Memory B cell (primary cell): ENCODE measurements around the gene PDLIM7.
"Not testable (repeated sequence)": the region's sequence is repeated elsewhere in the genome, so short reads cannot be mapped to it uniquely, and the experiment has no call there.

ENCODE experiments used
- ATAC-seq: fragments of 150-1000 bp; cut with Tn5 transposase; 2 replicates; pipeline ENCODE4 v1.10.0; 2021; ENCODE audit warnings: low read depth, mild to moderate bottlenecking, moderate library complexity
- DNase-seq, 2 donors: peaks; one replicate each; pipeline ENCODE4 v3.0.0; 2022; ENCODE audit warnings: low spot score in 2 of 2
- H3K27ac Mint-ChIP-seq: one replicate; pipeline ENCODE4 v1.8.0; 2022; ENCODE audit warnings: mild to moderate bottlenecking, moderate library complexity, mixed read lengths
- H3K27me3 Mint-ChIP-seq: one replicate; pipeline ENCODE4 v1.8.0; 2022; ENCODE audit warnings: mixed read lengths
- H3K36me3 Mint-ChIP-seq: one replicate; pipeline ENCODE4 v1.8.0; 2022; ENCODE audit warnings: mild to moderate bottlenecking, mixed read lengths
- H3K4me1 Mint-ChIP-seq: one replicate; pipeline ENCODE4 v1.8.0; 2022; ENCODE audit warnings: mixed read lengths
- H3K4me3 Mint-ChIP-seq: one replicate; pipeline ENCODE4 v1.8.0; 2022; ENCODE audit warnings: mild to moderate bottlenecking, moderate library complexity, mixed read lengths
- H3K9me3 Mint-ChIP-seq: one replicate; pipeline ENCODE4 v1.8.0; 2022; ENCODE audit warnings: mixed read lengths

PDLIM7 gene, protein sequence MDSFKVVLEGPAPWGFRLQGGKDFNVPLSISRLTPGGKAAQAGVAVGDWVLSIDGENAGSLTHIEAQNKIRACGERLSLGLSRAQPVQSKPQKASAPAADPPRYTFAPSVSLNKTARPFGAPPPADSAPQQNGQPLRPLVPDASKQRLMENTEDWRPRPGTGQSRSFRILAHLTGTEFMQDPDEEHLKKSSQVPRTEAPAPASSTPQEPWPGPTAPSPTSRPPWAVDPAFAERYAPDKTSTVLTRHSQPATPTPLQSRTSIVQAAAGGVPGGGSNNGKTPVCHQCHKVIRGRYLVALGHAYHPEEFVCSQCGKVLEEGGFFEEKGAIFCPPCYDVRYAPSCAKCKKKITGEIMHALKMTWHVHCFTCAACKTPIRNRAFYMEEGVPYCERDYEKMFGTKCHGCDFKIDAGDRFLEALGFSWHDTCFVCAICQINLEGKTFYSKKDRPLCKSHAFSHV

DNA sequence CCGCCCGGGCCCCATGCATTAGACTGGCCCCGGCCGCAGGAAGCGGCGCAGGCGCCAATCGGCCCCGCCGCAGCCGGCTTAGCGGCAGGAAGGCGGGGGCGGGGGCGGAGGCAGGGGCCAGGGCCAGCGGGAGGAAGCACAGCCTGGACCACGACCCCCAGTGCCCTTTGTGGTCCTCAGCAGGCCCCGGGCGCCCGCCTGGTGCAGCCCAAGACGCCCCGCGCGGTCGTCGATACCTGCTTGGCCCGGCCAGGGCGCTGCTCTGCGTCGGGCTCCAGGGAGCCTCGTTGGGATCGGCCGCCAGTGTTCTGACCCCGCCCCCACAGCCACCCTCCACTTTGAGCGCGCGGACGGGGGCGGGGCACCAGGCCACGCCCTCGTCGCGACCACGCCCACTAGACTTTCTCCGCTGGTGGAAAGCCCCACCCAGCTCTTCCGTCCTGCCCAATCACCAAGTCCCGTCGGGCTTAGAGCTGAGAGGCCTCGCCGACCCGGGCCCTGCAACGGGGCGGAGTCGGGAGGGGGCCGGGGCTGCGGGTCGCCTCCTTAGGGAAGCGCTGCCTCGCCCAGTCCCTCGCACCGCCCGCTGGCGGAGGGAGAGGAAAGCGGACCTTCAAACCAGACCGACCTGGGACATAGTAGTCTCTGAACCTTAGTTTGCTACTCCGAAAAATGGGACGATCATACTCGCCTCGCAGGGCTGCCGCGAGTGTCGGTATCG is at the start of gene PDLIM7:
Gene PDLIM7 (minus strand): TSS at position 313 of the 721 bp plus-strand sequence. CDS start 1,092 bp downstream, outside the sequence.
- Mint-ChIP-seq H3K4me3 (peak within 1 kb of the TSS; percentile 87), H3K36me3 (peaks cover 7% of the 10 kb centered on the region), H3K27ac (peak within 1 kb of the TSS; percentile 69), H3K9me3 (no peaks in the 10 kb centered on the region), H3K4me1 (peaks cover 42% of the 10 kb centered on the region), H3K27me3 (peaks cover 1% of the 10 kb centered on the region)
- peak; percentile 94 to 95 for DNase-seq
- peak; percentile 82 for ATAC-seq

GRCh38 chr5:177546258-177546741 is 48.9 kb upstream of the PDLIM7 start:
- Mint-ChIP-seq H3K27me3 (no peaks in the 10 kb centered on the region), H3K4me3 (no peak overlapping the region), H3K9me3 (no peaks in the 10 kb centered on the region), H3K4me1 (peaks cover 14% of the 10 kb centered on the region), H3K36me3 (peaks cover 9% of the 10 kb centered on the region), H3K27ac (no peak overlapping the region)
- no peak for ATAC-seq
- DNase-seq, result no peak

DNA sequence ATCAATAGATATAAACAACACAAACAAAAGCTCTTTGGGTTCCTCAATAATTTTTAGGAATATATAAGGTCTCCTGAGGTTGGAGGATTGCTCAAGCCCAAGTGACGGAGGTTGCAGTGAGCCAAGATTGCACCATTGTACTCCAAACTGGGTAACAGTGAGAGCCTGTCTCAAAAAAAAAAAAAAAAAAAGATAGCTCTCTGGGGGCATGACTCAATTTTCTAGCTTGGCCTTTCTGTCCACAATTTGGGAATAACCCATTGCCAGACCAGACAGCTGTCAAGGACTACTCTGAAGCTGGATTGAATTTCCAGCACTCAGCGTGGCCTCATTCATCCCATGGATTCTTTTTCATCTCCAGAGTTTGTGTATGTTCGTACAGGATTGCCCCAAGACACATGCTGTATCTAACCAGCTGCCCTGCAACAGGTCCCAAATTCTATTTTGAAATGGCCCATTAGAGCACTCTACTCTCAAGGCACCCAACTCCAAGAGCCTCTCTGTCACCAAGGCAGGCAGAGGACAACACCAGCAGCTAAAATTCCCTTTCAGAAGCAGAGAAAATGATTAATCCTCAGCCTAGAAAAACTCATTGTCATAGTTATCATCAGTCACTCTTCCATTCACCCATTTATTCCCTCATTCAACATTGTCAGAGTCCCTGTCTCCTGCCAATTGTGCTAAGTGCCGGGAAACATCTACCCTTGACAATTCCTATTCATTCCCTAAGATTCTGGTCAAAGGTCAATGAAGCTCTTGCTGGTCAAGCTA is 48.3 kb upstream of the PDLIM7 start:
- Mint-ChIP-seq H3K4me1 (peaks cover 18% of the 10 kb centered on the region), H3K4me3 (no peak overlapping the region), H3K36me3 (peaks cover 12% of the 10 kb centered on the region), H3K27ac (no peak overlapping the region), H3K27me3 (no peaks in the 10 kb centered on the region), H3K9me3 (no peaks in the 10 kb centered on the region)
- DNase-seq, result no peak
- no peak for ATAC-seq

GRCh38 chr5:177542816-177543465 is 45.5 kb upstream of the PDLIM7 start:
- peaks cover 10% of the 10 kb centered on the region for H3K4me1 Mint-ChIP-seq

GRCh38 chr5:177540438-177540837 is 43.0 kb upstream of the PDLIM7 start:
- ATAC-seq (no peak), DNase-seq (no peak)
- no peak overlapping the region for H3K27ac Mint-ChIP-seq
- H3K4me3 Mint-ChIP-seq, result no peak overlapping the region
- peaks cover 17% of the 10 kb centered on the region for H3K36me3 Mint-ChIP-seq
- no peaks in the 10 kb centered on the region for H3K9me3 Mint-ChIP-seq
- no peaks in the 10 kb centered on the region for H3K27me3 Mint-ChIP-seq
- peaks cover 4% of the 10 kb centered on the region for H3K4me1 Mint-ChIP-seq

More at GRCh38 chr5:177542816-177543465, 45.5 kb upstream of the PDLIM7 start:
- no peaks in the 10 kb centered on the region for H3K9me3 Mint-ChIP-seq
- no peak overlapping the region for H3K4me3 Mint-ChIP-seq
- DNase-seq (no peak), ATAC-seq (no peak)
- H3K27ac Mint-ChIP-seq, result no peak overlapping the region
- H3K27me3 Mint-ChIP-seq, result no peaks in the 10 kb centered on the region
- peaks cover 15% of the 10 kb centered on the region for H3K36me3 Mint-ChIP-seq

- no peak for DNase-seq
- ATAC-seq, result no peak
- peaks cover 4% of the 10 kb centered on the region for H3K4me1 Mint-ChIP-seq
- no peaks in the 10 kb centered on the region for H3K9me3 Mint-ChIP-seq
- peaks cover 17% of the 10 kb centered on the region for H3K36me3 Mint-ChIP-seq
- no peak overlapping the region for H3K27ac Mint-ChIP-seq
- H3K4me3 Mint-ChIP-seq, result no peak overlapping the region
- H3K27me3 Mint-ChIP-seq, result no peaks in the 10 kb centered on the region
These were observed 42.0 kb upstream of the PDLIM7 start for GRCh38 chr5:177539411-177539810.

GRCh38 chr5:177538876-177539275 is 41.5 kb upstream of the PDLIM7 start:
- peaks cover 18% of the 10 kb centered on the region for H3K36me3 Mint-ChIP-seq
- ATAC-seq, result no peak
- no peak overlapping the region for H3K27ac Mint-ChIP-seq
- no peaks in the 10 kb centered on the region for H3K27me3 Mint-ChIP-seq
- DNase-seq, result no peak
- peaks cover 4% of the 10 kb centered on the region for H3K4me1 Mint-ChIP-seq
- no peak overlapping the region for H3K4me3 Mint-ChIP-seq
- no peaks in the 10 kb centered on the region for H3K9me3 Mint-ChIP-seq

- no peak for ATAC-seq
- DNase-seq, result no peak
- H3K36me3 Mint-ChIP-seq, result peaks cover 22% of the 10 kb centered on the region
These were observed 40.3 kb upstream of the PDLIM7 start for GRCh38 chr5:177537389-177538361.

DNA sequence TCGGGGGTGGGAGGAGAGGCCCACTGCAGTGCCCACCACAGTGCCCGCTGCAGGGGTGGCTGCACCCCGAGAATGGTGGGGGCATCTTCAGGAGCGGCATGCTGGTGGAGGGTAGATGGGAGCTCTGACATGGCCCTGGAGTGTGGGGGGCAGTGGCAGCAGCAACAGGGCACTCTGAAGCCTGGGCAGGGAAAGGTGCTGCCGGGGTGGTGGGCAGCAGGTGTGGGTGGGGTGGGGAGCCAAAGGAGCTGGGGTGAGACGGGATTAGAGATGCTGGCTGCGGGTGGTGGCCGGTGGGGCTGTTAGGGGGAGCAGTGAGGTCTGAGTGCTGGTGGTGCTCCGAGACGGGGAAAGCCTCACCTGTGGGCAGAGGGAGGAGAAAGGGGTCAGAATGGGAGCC is 39.0 kb upstream of the PDLIM7 start:
- H3K27me3 Mint-ChIP-seq, result no peaks in the 10 kb centered on the region
- DNase-seq, result no peak
- no peak overlapping the region for H3K27ac Mint-ChIP-seq
- no peaks in the 10 kb centered on the region for H3K9me3 Mint-ChIP-seq
- H3K4me3 Mint-ChIP-seq, result no peak overlapping the region
- peaks cover 4% of the 10 kb centered on the region for H3K4me1 Mint-ChIP-seq
- peaks cover 21% of the 10 kb centered on the region for H3K36me3 Mint-ChIP-seq
- ATAC-seq, result no peak

More at GRCh38 chr5:177537389-177538361, 40.3 kb upstream of the PDLIM7 start:
- Mint-ChIP-seq H3K27me3 (no peaks in the 10 kb centered on the region), H3K4me1 (peaks cover 4% of the 10 kb centered on the region), H3K27ac (no peak overlapping the region), H3K4me3 (no peak overlapping the region), H3K9me3 (no peaks in the 10 kb centered on the region)

- DNase-seq (no peak), ATAC-seq (no peak)
- H3K27me3 Mint-ChIP-seq, result no peaks in the 10 kb centered on the region
- peaks cover 21% of the 10 kb centered on the region for H3K36me3 Mint-ChIP-seq
- no peaks in the 10 kb centered on the region for H3K9me3 Mint-ChIP-seq
- H3K4me1 Mint-ChIP-seq, result no peaks in the 10 kb centered on the region
- no peak overlapping the region for H3K4me3 Mint-ChIP-seq
- H3K27ac Mint-ChIP-seq, result no peak overlapping the region
These were observed 37.7 kb upstream of the PDLIM7 start for GRCh38 chr5:177535125-177535524.

DNA sequence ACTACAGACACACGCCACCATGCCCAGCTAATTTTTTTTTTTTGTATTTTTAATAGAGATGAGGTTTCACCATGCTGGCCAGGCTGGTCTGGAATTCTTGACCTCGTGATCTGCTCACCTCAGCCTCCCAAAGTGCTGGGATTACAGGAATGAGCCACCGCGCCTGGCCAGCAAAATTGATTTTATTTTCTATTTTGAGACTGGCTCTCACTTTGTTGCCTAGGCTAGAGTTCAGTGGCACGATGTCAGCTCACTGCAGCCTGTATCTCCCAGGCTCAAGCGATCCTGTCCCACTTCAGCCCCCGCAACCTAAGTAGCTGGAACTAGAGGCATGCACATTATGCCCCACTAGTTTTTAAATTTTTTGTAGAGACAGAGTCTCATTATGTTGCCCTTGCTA is 37.0 kb upstream of the PDLIM7 start:
- H3K9me3 Mint-ChIP-seq, DNase-seq, H3K27ac Mint-ChIP-seq, H3K27me3 Mint-ChIP-seq, H3K4me1 Mint-ChIP-seq, H3K4me3 Mint-ChIP-seq, ATAC-seq: not testable (repeated sequence)
- peaks cover 23% of the 10 kb centered on the region for H3K36me3 Mint-ChIP-seq

- Mint-ChIP-seq H3K4me1 (no peaks in the 10 kb centered on the region), H3K4me3 (no peak overlapping the region), H3K27ac (no peak overlapping the region), H3K27me3 (no peaks in the 10 kb centered on the region), H3K9me3 (no peaks in the 10 kb centered on the region), H3K36me3 (peaks cover 18% of the 10 kb centered on the region)
- no peak for ATAC-seq
- no peak for DNase-seq
These were observed 34.0 kb upstream of the PDLIM7 start for GRCh38 chr5:177531209-177531940.
